HUES6 (cell line): ENCODE measurements around the gene KRTAP10-8.

Source experiments
- H3K27ac ChIP-seq: 2 replicates; pipeline ENCODE4 v1.7.0; 2013; ENCODE audit warnings: low read depth, mild to moderate bottlenecking, low read length, inconsistent platforms
- H3K27me3 ChIP-seq: 2 replicates; pipeline ENCODE4 v1.6.1; 2013; ENCODE audit warnings: low read length; ENCODE audit not compliant: control insufficient read depth, insufficient read depth
- H3K36me3 ChIP-seq: 2 replicates; pipeline ENCODE4 v1.6.1; 2013; ENCODE audit warnings: low read length; ENCODE audit not compliant: control insufficient read depth, insufficient read depth
- H3K4me1 ChIP-seq: 2 replicates; pipeline ENCODE4 v1.6.1; 2013; ENCODE audit warnings: low read length; ENCODE audit not compliant: control insufficient read depth, insufficient read depth
- H3K4me3 ChIP-seq: 2 replicates; pipeline ENCODE4 v1.5.1; 2013; ENCODE audit warnings: low read depth, low read length
- H3K9ac ChIP-seq: one replicate; pipeline ENCODE4 v1.6.1; 2013; ENCODE audit warnings: mild to moderate bottlenecking, low read length
- H3K9me3 ChIP-seq: 2 replicates; pipeline ENCODE4 v1.6.1; 2013; ENCODE audit warnings: low read depth, low read length; ENCODE audit not compliant: control insufficient read depth, insufficient read depth

The KRTAP10-8 gene

DNA sequence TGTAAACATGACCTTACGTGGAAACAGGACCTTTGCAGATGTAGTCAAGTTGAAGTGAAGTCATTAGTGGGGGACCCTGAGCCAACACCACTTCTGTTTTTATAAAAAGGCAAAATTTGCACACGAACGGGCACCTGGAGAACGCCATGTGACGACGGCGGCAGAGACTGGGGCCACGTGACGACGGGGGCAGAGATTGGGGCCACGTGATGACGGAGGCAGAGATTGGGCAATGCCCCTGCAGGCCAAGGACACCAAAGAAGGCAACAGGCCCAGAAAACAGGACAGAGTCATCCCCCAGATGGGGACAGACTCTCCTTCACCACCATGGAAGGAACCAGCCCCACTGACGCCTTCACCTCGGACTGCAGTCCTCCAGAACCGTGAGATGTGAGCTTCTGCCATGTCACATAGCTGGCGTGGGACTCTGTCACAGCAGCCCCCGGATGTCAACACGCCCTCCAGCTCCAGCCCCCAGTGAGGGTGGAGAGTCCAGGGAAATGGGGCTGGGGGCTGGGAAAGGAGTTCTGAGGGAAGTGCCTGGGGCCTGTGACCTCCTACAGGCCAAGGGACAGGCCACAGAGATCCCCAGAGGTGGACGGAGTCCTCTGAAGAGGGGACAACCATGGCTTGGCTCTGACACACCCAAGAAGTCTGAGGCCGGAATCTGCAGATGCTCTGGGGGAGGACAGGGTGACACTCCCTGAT lies 38.5 kb downstream of the KRTAP10-8 start:
- peaks cover under 1% of the 10 kb centered on the region; the same call in 1 of the 2 replicates for H3K9me3 ChIP-seq
- no peak overlapping the region for H3K9ac ChIP-seq
- no peak overlapping the region for H3K4me3 ChIP-seq
- H3K27me3 ChIP-seq: no peaks in the 10 kb centered on the region
- H3K4me1 ChIP-seq: peaks cover 9% of the 10 kb centered on the region
- H3K27ac ChIP-seq: no peak overlapping the region
- H3K36me3 ChIP-seq: no peaks in the 10 kb centered on the region

DNA sequence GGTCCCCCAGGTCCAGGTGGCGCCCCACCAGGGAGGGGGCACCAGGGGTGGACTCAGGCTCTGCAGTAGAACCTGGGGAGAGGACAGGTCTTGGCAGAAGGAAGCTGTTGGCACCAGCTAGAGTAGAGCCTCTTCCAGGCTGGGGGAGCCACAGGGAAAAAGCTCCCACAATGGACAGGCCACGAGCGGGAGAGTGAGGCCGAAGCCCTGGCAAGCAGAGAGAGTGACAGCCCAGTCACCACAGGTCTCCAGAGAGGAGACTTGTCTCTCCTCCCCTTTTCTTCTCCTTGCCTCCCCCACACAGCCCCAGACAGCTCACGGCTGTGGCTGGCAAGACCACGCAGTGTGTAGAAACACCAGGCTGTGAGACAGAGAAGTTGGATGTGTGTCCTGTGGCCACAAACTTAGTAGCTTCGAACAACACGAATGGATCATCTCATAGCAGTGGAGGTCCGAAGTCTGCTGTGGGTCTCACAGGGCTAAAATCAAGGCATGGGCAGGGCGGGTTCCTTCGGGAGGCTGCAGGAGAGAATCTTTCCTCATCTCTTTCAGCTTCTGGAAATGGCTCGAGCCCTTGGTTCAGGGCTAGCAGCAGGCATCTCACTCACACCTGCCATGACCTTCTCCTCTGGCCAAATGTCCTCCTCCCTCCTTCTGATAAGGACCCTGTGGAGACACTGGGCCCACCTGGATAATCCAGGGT lies 39.2 kb downstream of the KRTAP10-8 start:
- no peak overlapping the region for H3K9ac ChIP-seq
- no peak overlapping the region for H3K4me3 ChIP-seq
- no peak overlapping the region for H3K27ac ChIP-seq
- no peaks in the 10 kb centered on the region for H3K9me3 ChIP-seq
- H3K4me1 ChIP-seq: peaks cover 9% of the 10 kb centered on the region
- no peaks in the 10 kb centered on the region for H3K27me3 ChIP-seq
- H3K36me3 ChIP-seq: no peaks in the 10 kb centered on the region

DNA sequence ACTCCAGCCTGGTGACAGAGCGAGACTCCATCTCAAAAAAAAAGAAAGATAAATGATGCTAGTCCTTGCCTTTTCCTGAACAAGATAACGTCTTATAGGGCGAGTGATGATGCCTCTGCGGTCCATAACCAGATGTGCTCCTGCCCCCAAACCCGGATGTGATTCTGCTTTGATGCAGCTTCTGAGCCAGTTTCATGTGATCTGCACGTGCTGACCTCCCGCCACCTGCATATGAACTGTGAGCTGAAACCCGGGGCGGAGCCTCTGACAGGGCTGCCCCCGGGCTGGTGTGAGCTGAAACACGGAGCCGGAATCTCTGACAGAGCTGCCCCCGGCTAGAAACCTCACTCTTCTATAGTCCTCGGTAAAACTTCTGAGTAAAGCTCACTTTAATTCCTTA lies 41.2 kb downstream of the KRTAP10-8 start:
- Histone ChIP-seq H3K4me3 (no peak overlapping the region), H3K9me3 (no peaks in the 10 kb centered on the region), H3K27me3 (no peaks in the 10 kb centered on the region), H3K4me1 (no peaks in the 10 kb centered on the region), H3K36me3 (no peaks in the 10 kb centered on the region), H3K9ac (no peak overlapping the region), H3K27ac (no peak overlapping the region)

DNA sequence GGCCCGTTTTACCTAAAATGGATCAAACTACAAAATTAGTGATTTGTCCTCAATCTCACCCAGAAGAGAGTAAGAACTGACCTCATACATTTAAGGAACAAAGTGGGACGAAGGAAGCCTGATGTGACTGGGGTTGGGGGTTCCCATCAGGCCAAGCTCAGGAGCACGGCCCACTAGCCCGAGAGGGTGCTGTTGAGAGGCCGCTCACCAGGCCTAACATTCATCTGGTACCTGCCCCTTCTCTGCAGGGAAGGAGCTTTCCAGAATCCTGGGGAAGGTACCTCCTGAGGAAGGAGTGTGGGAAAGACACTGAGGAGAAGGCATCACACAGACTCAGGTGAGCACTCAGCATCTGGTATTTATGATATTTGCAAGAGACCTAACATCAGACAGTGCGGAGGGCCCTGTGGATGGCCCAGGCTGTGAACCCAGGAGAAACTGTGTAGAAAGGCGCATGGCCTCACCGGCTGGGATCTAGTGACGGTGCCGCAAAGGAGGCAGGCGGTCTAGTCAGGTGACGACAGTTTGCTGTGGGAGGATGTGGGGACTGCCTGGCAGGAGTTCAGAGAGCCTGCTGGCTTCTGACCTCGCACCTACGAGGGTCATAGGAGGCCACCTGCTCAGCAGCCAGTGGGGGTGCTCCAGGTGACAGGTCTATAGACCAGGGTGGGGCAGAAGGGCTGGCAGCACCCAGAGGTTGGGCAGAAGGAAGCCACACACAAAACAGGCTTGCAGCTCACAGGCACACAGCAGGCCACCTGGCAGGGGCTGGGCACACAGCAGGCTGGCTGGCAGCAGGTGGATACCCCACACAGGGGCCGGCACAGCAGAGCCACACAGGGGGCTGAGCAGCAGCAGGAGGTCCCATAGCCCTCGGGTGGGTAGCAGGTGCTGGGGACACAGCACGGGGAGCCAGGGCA lies 42.0 kb downstream of the KRTAP10-8 start:
- no peak overlapping the region for H3K4me3 ChIP-seq
- no peaks in the 10 kb centered on the region for H3K27me3 ChIP-seq
- H3K9me3 ChIP-seq: no peaks in the 10 kb centered on the region

DNA sequence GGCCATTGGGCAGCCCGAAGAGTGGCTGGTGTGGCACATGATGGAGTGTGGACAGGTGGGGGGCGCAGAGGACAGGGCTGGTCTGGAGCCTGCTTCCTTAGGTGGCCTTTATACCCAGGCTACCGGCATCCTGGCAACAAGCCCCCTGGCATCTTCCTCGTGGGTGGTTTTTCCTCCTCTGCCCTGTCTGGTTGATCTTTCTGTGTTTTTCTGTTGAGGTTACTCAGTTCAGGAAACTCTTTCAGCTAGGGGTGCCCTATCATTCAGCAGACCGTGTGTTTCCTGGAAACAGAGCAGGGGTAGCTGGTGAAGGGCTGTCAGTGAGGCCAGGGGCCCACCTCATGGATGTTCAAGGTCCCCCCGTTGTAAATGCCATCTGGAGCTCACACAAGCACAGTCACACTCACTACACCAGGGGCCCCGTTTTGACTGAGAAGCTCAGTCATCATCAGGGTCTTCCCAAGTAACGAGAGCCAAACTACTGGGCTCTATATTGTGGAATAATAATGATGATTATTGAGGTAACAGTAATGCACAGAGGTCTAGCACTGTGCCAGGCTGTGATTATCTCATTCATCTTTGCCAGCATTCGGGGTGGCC lies 42.8 kb downstream of the KRTAP10-8 start, which contains the start of gene KRTAP12-4:
KRTAP12-4 (minus strand) TSS at position 84 of the 600 bp plus-strand sequence; CDS start at position 39, 45 bp downstream.
- no peak within 1 kb of the TSS for H3K9ac ChIP-seq
- H3K27ac ChIP-seq: no peak within 1 kb of the TSS
- H3K4me3 ChIP-seq: no peak within 1 kb of the TSS
- H3K4me1 ChIP-seq: peaks cover 9% of the 10 kb centered on the region
- H3K9me3 ChIP-seq: no peaks in the 10 kb centered on the region
- H3K27me3 ChIP-seq: no peaks in the 10 kb centered on the region
- H3K36me3 ChIP-seq: no peaks in the 10 kb centered on the region

More for the DNA sequence above, 42.0 kb downstream of the KRTAP10-8 start:
- no peak overlapping the region for H3K27ac ChIP-seq
- no peak overlapping the region for H3K9ac ChIP-seq
- H3K4me1 ChIP-seq: peaks cover 5% of the 10 kb centered on the region
- H3K36me3 ChIP-seq: no peaks in the 10 kb centered on the region

DNA sequence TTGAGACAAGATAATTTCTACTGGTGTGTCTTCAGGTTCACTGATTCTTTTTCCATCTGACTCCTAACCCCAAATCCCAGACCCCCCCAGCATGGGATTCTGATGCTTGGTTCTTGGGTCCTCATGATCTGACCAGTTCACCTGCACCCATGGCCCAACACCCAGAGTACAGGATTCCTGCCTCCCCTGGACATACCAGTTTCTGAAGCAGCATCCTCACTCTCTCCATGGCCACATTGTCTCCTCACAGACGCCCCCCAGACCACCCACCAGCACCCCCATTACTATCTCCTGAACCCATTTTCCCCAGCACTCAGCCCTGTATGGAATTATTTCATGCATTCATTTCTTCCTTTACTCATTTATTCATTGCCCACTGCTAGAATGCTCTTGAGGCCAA lies 45.0 kb downstream of the KRTAP10-8 start:
- Histone ChIP-seq H3K9ac (no peak overlapping the region), H3K4me1 (peaks cover 15% of the 10 kb centered on the region), H3K27me3 (no peaks in the 10 kb centered on the region), H3K36me3 (no peaks in the 10 kb centered on the region), H3K9me3 (0 out of 2 replicates have a peak, but pooled peaks cover 4% of the 10 kb centered on the region), H3K27ac (no peak overlapping the region), H3K4me3 (no peak overlapping the region)

DNA sequence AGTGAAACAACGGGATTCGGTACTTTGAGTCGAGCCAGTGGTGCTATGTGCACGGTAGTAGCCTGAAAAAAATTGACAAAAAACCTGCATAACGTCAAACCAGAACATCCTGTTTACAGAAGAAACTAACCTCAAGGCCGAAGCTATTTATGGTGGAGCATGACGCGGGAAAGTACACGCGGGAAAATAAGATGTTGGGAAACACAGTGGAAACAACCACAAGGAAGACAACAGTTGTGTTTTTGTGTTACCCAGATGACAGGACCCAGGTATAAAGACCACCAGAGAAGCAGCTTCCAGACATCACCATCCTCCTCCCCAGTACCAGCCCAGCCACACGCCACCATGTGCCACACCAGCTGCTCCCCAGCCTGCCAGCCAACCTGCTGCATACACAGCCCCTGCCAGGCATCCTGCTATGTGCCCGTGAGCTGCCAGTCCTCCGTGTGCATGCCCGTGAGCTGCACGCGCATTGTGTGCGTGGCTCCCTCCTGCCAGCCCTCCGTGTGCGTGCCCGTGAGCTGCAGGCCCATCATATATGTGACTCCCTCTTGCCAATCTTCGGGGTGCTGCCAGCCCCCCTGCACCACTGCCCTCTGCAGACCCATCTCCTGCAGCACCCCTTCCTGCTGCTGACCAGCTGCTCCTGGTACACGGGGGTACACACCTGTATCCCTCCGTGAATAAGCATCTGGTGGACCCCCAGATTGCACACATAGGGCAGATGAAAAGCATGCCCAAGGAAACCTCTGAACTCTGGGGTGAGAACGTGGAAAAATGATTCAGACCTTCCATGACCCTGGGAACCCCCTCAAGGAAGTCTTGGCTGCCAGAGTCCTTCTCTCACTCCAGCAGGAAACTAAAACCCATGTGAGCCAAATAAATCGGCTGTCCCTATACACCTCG lies 46.0 kb downstream of the KRTAP10-8 start, which contains the start of gene KRTAP12-3:
KRTAP12-3 (plus strand) TSS at position 298 of the 906 bp plus-strand sequence; CDS start at position 346, 48 bp downstream.
- H3K4me1 ChIP-seq: peaks cover 16% of the 10 kb centered on the region
- no peak within 1 kb of the TSS for H3K27ac ChIP-seq

DNA sequence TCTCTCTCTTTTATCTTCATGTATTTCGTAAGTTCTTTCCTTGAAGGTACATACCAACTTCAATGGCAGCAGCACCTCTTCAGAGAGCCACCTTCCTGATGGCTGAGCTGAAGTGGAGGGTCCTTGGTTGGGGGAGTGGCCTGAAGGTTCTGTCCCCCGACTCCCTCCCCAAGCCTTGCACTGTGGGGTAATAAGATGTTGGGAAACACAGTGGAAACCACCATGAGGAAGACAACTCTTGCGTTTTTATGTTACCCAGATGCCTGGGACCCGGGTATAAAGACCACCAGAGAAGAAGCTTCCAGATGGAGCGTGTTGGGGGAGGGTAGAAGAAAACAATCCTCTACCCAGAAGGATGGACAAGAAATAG lies 46.6 kb downstream of the KRTAP10-8 start:
- Histone ChIP-seq H3K27ac (no peak overlapping the region), H3K4me1 (peaks cover 16% of the 10 kb centered on the region), H3K9ac (no peak overlapping the region), H3K27me3 (no peaks in the 10 kb centered on the region), H3K4me3 (no peak overlapping the region), H3K9me3 (peaks cover 10% of the 10 kb centered on the region; the same call in 1 of the 2 replicates), H3K36me3 (no peaks in the 10 kb centered on the region)

More for the DNA sequence above, 46.0 kb downstream of the KRTAP10-8 start, which contains the start of gene KRTAP12-3:
- Histone ChIP-seq H3K4me3 (no peak within 1 kb of the TSS), H3K27me3 (no peaks in the 10 kb centered on the region), H3K9me3 (peaks cover 10% of the 10 kb centered on the region; the same call in 1 of the 2 replicates), H3K9ac (no peak within 1 kb of the TSS), H3K36me3 (no peaks in the 10 kb centered on the region)

DNA sequence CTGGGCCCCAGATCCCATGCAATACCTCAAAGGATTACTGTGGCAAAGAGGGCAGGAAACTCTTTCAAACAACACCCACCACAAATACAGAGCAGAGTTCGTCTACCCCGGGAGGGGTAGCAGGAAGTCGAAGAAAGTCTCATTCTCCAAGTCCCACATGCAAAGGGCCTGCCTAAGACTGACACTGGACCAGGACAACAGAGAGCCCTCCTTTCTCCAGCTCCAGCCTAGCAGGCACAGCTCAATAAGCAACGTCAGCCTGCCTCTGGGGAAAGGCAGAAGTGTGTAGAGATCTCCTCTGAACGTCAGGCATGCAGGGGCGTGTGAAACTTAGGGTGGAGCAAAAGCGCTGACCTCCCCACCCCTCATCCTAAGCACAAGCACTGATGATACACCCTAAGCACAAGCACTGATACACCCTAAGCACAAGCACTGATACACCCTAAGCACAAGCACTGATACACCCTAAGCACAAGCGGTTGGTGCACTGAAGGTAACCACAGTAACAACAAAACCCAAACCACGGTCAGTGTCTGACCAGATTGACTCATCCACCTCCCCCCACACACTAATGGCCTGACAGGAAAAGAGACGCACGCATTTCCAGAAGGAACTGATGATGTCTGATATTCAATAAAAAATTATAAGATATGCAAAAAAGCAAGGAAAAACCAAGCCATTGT lies 47.2 kb downstream of the KRTAP10-8 start:
- H3K9ac ChIP-seq: peak overlapping the region; percentile 17
- no peak overlapping the region for H3K27ac ChIP-seq
- peaks cover 16% of the 10 kb centered on the region for H3K4me1 ChIP-seq
- no peaks in the 10 kb centered on the region for H3K27me3 ChIP-seq
- peaks cover 14% of the 10 kb centered on the region; the same call in 1 of the 2 replicates for H3K9me3 ChIP-seq
- H3K36me3 ChIP-seq: no peaks in the 10 kb centered on the region
- no peak overlapping the region for H3K4me3 ChIP-seq
